AG10803 (cell line): ENCODE measurements around the gene PLAGL2.

Experiments used
- DNase-seq: peaks from one replicate; pipeline ENCODE4 v3.0.0; 2010; ENCODE audit warnings: low read depth
- H3K4me3 ChIP-seq: 2 replicates; pipeline ENCODE4 v1.5.1; 2011; ENCODE audit warnings: mild to moderate bottlenecking, low read length, control low read depth
- TF ChIP-seq, protein P1 (sequence below): conservative IDR thresholded peaks from 2 replicates; pipeline ENCODE4 v1.5.1; 2011; ENCODE audit warnings: mild to moderate bottlenecking, low read length, control low read depth, inconsistent platforms

PLAGL2 gene

DNA sequence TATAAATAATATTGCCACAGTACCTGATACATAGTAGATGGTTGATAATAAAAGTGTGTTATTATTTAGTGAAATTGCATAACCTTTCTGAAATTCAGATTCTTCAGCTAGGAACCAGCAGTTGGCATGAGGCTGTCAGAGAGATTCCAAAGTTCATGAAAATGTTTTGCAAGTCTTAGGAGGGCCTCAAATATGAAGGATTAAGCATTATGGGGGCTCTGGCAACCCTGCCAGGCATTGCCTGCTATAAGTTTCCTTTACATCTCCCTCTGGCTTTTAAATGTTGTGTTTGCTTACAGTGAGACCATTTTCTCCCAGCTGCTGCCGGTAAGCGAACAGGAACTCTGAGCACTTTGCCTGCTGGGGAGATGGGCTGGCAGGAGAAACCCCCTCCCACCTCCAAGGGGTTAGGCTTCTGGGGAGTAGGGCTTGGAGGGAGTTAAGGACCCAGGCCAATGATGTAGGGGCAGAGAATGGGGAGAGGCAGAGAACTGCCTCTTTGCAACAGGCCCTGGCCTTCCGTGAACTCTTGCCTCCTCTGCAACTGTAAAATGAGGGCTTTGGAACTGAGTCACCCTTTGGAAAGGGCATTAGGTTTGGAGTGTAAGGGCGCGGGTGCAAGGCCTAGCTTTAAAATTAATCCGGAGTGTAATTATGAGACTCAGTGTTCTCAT lies 36.7 kb upstream of the PLAGL2 start:
- DNase-seq = no peak
- H3K4me3 ChIP-seq = no peak overlapping the region
- TF ChIP-seq, protein P1, sequence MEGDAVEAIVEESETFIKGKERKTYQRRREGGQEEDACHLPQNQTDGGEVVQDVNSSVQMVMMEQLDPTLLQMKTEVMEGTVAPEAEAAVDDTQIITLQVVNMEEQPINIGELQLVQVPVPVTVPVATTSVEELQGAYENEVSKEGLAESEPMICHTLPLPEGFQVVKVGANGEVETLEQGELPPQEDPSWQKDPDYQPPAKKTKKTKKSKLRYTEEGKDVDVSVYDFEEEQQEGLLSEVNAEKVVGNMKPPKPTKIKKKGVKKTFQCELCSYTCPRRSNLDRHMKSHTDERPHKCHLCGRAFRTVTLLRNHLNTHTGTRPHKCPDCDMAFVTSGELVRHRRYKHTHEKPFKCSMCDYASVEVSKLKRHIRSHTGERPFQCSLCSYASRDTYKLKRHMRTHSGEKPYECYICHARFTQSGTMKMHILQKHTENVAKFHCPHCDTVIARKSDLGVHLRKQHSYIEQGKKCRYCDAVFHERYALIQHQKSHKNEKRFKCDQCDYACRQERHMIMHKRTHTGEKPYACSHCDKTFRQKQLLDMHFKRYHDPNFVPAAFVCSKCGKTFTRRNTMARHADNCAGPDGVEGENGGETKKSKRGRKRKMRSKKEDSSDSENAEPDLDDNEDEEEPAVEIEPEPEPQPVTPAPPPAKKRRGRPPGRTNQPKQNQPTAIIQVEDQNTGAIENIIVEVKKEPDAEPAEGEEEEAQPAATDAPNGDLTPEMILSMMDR = no peak

DNA sequence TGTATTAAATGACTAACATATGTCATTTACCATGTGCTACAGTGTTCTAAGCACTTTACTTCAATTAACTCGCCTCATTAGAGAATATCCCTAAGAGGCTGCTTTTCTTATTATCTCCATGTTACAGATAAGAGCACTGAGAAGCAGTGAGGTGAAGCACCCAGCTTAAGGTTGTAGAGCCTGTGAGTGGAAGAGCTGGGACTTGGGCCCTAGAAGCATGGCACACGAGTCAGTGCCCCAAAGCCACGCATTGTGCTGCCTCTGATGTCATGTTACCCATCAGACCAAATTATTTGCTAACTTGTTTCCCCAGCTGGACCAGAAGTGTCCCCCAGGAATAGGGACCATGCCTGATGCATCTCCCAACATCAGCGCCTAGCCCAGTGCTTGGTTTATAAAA lies 34.3 kb upstream of the PLAGL2 start:
- TF ChIP-seq, protein P1 = no peak
- DNase-seq = no peak
- no peak overlapping the region for H3K4me3 ChIP-seq

DNA sequence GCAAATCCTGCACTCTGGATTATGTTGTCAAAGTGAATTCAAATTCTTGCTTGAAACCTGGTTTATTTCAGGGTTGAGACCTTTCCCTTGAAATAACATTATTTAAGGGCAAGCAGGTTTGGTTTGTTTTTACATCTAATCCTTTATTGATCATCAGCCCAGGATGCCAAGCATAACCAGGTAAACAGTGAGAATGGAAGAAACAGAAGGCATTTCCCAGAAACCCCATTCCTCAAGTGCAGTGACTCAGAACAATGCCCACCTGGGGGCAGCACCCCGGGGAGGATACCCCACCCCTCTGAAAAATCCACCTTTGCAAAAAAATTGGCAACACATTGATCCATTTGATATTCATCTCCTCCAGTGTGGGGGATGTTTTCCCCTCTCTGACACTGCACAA lies 32.7 kb upstream of the PLAGL2 start:
- TF ChIP-seq, protein P1 = no peak
- DNase-seq = no peak

DNA sequence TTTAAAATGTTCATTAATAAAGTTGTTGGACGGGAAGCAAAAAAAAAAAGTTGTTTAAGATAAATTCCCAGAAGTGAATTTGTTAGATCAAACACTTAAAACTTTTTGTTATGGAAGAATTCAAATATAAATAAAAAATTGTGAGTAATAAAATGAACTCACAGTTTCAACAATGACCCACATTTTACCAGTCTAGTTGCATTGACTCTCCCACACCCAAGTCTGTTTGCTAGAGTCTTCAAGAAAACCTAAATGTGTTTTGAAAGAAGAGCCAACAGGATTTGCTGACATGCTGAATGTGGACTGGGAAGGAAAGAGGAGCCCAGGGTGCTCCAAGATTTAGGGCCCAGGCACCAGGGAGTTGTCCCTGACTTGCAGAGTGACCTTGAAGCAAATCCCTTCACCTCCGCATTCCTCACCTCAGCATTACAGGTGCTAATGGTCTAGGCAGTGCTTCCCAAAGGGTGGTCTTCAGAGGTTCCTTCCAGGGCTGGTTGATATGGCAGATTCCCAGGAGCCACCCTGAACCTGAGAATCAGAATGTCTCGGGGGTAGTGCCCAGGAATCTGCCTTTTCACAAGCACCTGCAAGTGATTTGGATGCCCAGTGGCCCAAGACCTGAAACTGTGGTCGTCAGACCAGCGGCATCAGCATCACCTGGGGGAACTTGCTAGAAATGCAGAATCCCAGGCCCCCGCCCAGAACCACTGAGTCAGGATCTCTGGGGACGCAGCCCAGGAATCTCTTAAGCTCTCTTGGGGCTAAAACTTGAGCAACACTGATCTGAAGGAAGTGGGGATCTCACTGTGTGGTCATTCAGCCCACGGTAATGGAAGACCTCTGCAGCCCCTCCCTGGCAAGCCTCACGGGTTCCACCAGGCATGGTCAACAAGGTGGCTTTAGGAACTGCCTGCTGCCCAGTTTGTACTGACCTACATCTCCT lies 31.2 kb upstream of the PLAGL2 start:
- TF ChIP-seq, protein P1 = no peak
- H3K4me3 ChIP-seq = no peak overlapping the region
- DNase-seq = no peak

More for the DNA sequence above, 32.7 kb upstream of the PLAGL2 start:
- no peak overlapping the region for H3K4me3 ChIP-seq

DNA sequence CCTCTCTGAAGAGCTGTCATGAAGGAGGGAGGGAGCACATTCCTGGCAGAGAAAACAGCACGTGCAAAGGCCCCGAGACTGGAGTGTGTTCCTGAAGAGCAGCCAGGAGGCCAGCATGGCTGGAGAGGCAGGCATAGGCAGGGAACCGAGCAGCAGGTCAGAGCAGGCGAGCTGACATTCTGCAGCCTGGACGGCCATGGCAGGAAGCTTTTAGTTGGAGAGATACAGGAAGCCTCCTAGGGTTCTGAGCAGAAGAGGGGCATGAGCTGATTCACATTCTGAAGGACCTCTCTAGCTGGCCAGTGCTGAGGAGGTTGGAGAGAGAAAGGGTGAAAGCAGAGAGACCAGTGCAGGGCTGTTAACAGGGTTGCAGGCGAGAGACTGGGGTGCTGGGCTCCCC lies 29.9 kb upstream of the PLAGL2 start:
- no peak overlapping the region for H3K4me3 ChIP-seq
- TF ChIP-seq, protein P1 = no peak

DNA sequence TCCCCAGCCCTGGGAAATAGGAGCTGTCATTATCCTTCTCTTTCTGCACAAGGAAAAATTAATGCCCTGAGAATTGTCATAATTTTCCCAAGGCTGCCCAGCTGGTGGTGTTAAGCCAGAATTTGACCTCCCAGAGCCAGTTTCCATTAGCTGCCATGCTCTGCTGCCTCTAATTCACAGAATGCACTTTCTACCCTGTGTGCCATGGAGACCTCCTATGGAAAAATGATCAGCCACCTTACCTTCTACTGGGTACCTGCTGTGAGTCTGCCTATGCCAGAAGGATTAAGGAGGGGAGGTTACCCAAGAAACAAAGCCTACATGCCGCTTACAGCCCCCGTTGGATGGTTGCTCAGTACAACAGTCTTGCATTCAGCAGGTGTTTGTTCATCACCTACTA lies 29.3 kb upstream of the PLAGL2 start:
- TF ChIP-seq, protein P1 = no peak
- DNase-seq = no peak

More for the DNA sequence above, 29.9 kb upstream of the PLAGL2 start:
- DNase-seq = no peak

More for the DNA sequence above, 29.3 kb upstream of the PLAGL2 start:
- H3K4me3 ChIP-seq = no peak overlapping the region
